ENCODE data around the gene TCF7L2.

The TCF7L2 gene

GRCh38 chr10:112967200-112967599, 17.2 kb downstream of the TCF7L2 start:
- no peaks in the 10 kb centered on the region for H3K79me2 ChIP-seq (ENCODE audit: low read length)
- no peaks in the 10 kb centered on the region for H3K4me1 ChIP-seq (ENCODE audit: low read length)
- no peak overlapping the region for H2AFZ ChIP-seq (ENCODE audit: low read depth, low read length)
- H3K9ac ChIP-seq (ENCODE audit: low read length), result no peak overlapping the region
- H3K9me3 ChIP-seq (ENCODE audit: insufficient read depth, low read length), result no peaks in the 10 kb centered on the region
- no peak overlapping the region for H3K27ac ChIP-seq (ENCODE audit: low read length)
- H3K27me3 ChIP-seq (ENCODE audit: low read depth, low read length), result peaks cover 14% of the 10 kb centered on the region
- H3K4me2 ChIP-seq (ENCODE audit: low read length), result no peak overlapping the region
- H4K20me1 ChIP-seq (ENCODE audit: insufficient read depth, low read length), result no peaks in the 10 kb centered on the region
- TF ChIP-seq EZH2phosphoT487 (IDR thresholded peaks at IDR 0.05; ENCODE audit: low read depth) (no peak), CTCF (IDR thresholded peaks at IDR 0.05; ENCODE audit: low read depth, low read length) (no peak)
- no peak overlapping the region for H3K4me3 ChIP-seq (ENCODE audit: low read length)
- H3K36me3 ChIP-seq (replicated peaks; ENCODE audit: low read depth, low read length), result no peaks in the 10 kb centered on the region

GRCh38 chr10:112969131-112969530, 19.1 kb downstream of the TCF7L2 start:
- no peak overlapping the region for H3K4me3 ChIP-seq (ENCODE audit: low read length)
- no peaks in the 10 kb centered on the region for H4K20me1 ChIP-seq (ENCODE audit: insufficient read depth, low read length)
- no peak for TF ChIP-seq EZH2phosphoT487 (IDR thresholded peaks at IDR 0.05; ENCODE audit: low read depth)
- H3K27ac ChIP-seq (ENCODE audit: low read length), result no peak overlapping the region
- no peaks in the 10 kb centered on the region for H3K36me3 ChIP-seq (replicated peaks; ENCODE audit: low read depth, low read length)
- H3K4me2 ChIP-seq (ENCODE audit: low read length), result no peak overlapping the region
- H3K9ac ChIP-seq (ENCODE audit: low read length), result no peak overlapping the region
- no peak overlapping the region for H2AFZ ChIP-seq (ENCODE audit: low read depth, low read length)
- peaks cover 22% of the 10 kb centered on the region for H3K27me3 ChIP-seq (ENCODE audit: low read depth, low read length)
- no peaks in the 10 kb centered on the region for H3K9me3 ChIP-seq (ENCODE audit: insufficient read depth, low read length)
- H3K79me2 ChIP-seq (ENCODE audit: low read length), result no peaks in the 10 kb centered on the region
- H3K4me1 ChIP-seq (ENCODE audit: low read length), result no peaks in the 10 kb centered on the region

- Histone ChIP-seq H3K4me2 (ENCODE audit: low read length) (no peak overlapping the region), H3K27ac (ENCODE audit: low read length) (no peak overlapping the region)
- TF ChIP-seq CTCF (IDR thresholded peaks at IDR 0.05; ENCODE audit: low read depth, low read length) (no peak), EZH2phosphoT487 (IDR thresholded peaks at IDR 0.05; ENCODE audit: low read depth) (no peak)
Observed at GRCh38 chr10:112969542-112969941, 19.5 kb downstream of the TCF7L2 start.

GRCh38 chr10:112970021-112970420, 20.0 kb downstream of the TCF7L2 start:
- H3K9me3 ChIP-seq (ENCODE audit: insufficient read depth, low read length), result no peaks in the 10 kb centered on the region
- peaks cover 22% of the 10 kb centered on the region for H3K27me3 ChIP-seq (ENCODE audit: low read depth, low read length)
- no peaks in the 10 kb centered on the region for H3K79me2 ChIP-seq (ENCODE audit: low read length)
- TF ChIP-seq CTCF (IDR thresholded peaks at IDR 0.05; ENCODE audit: low read depth, low read length) (no peak), EZH2phosphoT487 (IDR thresholded peaks at IDR 0.05; ENCODE audit: low read depth) (no peak)
- no peak overlapping the region for H3K4me3 ChIP-seq (ENCODE audit: low read length)
- no peak overlapping the region for H3K27ac ChIP-seq (ENCODE audit: low read length)
- no peaks in the 10 kb centered on the region for H3K36me3 ChIP-seq (replicated peaks; ENCODE audit: low read depth, low read length)
- no peaks in the 10 kb centered on the region for H4K20me1 ChIP-seq (ENCODE audit: insufficient read depth, low read length)
- no peak overlapping the region for H3K4me2 ChIP-seq (ENCODE audit: low read length)
- H3K9ac ChIP-seq (ENCODE audit: low read length), result no peak overlapping the region
- H2AFZ ChIP-seq (ENCODE audit: low read depth, low read length), result no peak overlapping the region
- no peaks in the 10 kb centered on the region for H3K4me1 ChIP-seq (ENCODE audit: low read length)

More at GRCh38 chr10:112969542-112969941, 19.5 kb downstream of the TCF7L2 start:
- Histone ChIP-seq H3K4me3 (ENCODE audit: low read length) (no peak overlapping the region), H3K36me3 (replicated peaks; ENCODE audit: low read depth, low read length) (no peaks in the 10 kb centered on the region), H3K9me3 (ENCODE audit: insufficient read depth, low read length) (no peaks in the 10 kb centered on the region), H3K9ac (ENCODE audit: low read length) (no peak overlapping the region), H3K4me1 (ENCODE audit: low read length) (no peaks in the 10 kb centered on the region), H3K27me3 (ENCODE audit: low read depth, low read length) (peaks cover 22% of the 10 kb centered on the region), H2AFZ (ENCODE audit: low read depth, low read length) (no peak overlapping the region), H4K20me1 (ENCODE audit: insufficient read depth, low read length) (no peaks in the 10 kb centered on the region), H3K79me2 (ENCODE audit: low read length) (no peaks in the 10 kb centered on the region)

- Histone ChIP-seq H3K27me3 (ENCODE audit: low read depth, low read length) (peaks cover 39% of the 10 kb centered on the region), H3K4me1 (ENCODE audit: low read length) (no peaks in the 10 kb centered on the region), H4K20me1 (ENCODE audit: insufficient read depth, low read length) (peaks cover 13% of the 10 kb centered on the region; the same call in 1 of the 2 replicates), H3K4me3 (ENCODE audit: low read length) (no peak overlapping the region), H3K9ac (ENCODE audit: low read length) (no peak overlapping the region), H3K4me2 (ENCODE audit: low read length) (no peak overlapping the region), H3K27ac (ENCODE audit: low read length) (no peak overlapping the region), H2AFZ (ENCODE audit: low read depth, low read length) (no peak overlapping the region), H3K36me3 (replicated peaks; ENCODE audit: low read depth, low read length) (no peaks in the 10 kb centered on the region), H3K79me2 (ENCODE audit: low read length) (no peaks in the 10 kb centered on the region), H3K9me3 (ENCODE audit: insufficient read depth, low read length) (no peaks in the 10 kb centered on the region)
- no peak for TF ChIP-seq CTCF (IDR thresholded peaks at IDR 0.05; ENCODE audit: low read depth, low read length)
- no peak for TF ChIP-seq EZH2phosphoT487 (IDR thresholded peaks at IDR 0.05; ENCODE audit: low read depth)
Observed at GRCh38 chr10:112972606-112973005, 22.6 kb downstream of the TCF7L2 start.

Data from OCI-LY3 (cell line).